GM23338 (cell line): ENCODE results near the gene MAPRE2. TPM values are rescaled to one million over a fixed set of nuclear protein-coding genes. Genes with fewer than 3 reads are reported as not detected.

ENCODE experiments used
- ATAC-seq: fragments of 200-7000 bp; cut with Tn5 transposase; 3 replicates; pipeline ENCODE4 v1.9.1; 2020
- DNase-seq: peaks from one replicate; pipeline ENCODE4 v3.0.0-alpha.2; 2015; ENCODE audit warnings: low spot score
- H2AFZ ChIP-seq: fragments of 200-600 bp; sonication (generic); 2 replicates; pipeline ENCODE4 v1.8.0; 2016; ENCODE audit warnings: antibody characterized with exemption, mild to moderate bottlenecking, moderate library complexity
- H3F3A ChIP-seq: fragments of 200-600 bp; sonication (generic); replicated peaks from 2 replicates; pipeline ENCODE4 v1.8.0; 2017; ENCODE audit warnings: antibody characterized with exemption, mixed run types, low read depth
- H3K27ac ChIP-seq: fragments of 200-600 bp; sonication (generic); 2 replicates; pipeline ENCODE4 v1.6.1; 2016; ENCODE audit warnings: low read depth
- H3K27me3 ChIP-seq: fragments of 200-600 bp; sonication (generic); 2 replicates; pipeline ENCODE4 v1.8.0; 2016; ENCODE audit warnings: mild to moderate bottlenecking, mixed run types, moderate library complexity; ENCODE audit not compliant: insufficient read depth
- H3K36me3 ChIP-seq: fragments of 200-600 bp; sonication (generic); 2 replicates; pipeline ENCODE4 v1.8.0; 2016; ENCODE audit warnings: mild to moderate bottlenecking; ENCODE audit not compliant: insufficient read depth
- H3K4me1 ChIP-seq: fragments of 200-600 bp; sonication (generic); 2 replicates; pipeline ENCODE4 v1.8.0; 2016; ENCODE audit warnings: mild to moderate bottlenecking, moderate library complexity; ENCODE audit not compliant: insufficient read depth
- H3K4me2 ChIP-seq: fragments of 200-600 bp; sonication (generic); 2 replicates; pipeline ENCODE4 v1.7.1; 2017; ENCODE audit warnings: mixed run types
- H3K4me3 ChIP-seq: fragments of 200-600 bp; sonication (generic); 2 replicates; pipeline ENCODE4 v1.6.1; 2016; ENCODE audit warnings: mixed run types
- H3K79me2 ChIP-seq: fragments of 200-600 bp; sonication (generic); replicated peaks from 2 replicates; pipeline ENCODE4 v1.8.0; 2017; ENCODE audit warnings: mild to moderate bottlenecking; ENCODE audit not compliant: insufficient read depth
- H3K9me2 ChIP-seq: fragments of 200-600 bp; sonication (generic); 2 replicates; pipeline ENCODE4 v1.8.0; 2017; ENCODE audit not compliant: insufficient read depth
- H4K20me1 ChIP-seq: fragments of 200-600 bp; sonication (generic); replicated peaks from 2 replicates; pipeline ENCODE4 v1.8.0; 2017; ENCODE audit warnings: mild to moderate bottlenecking; ENCODE audit not compliant: insufficient read depth
- H3K27ac Mint-ChIP-seq: 2 replicates; pipeline ENCODE4 v1.8.0; 2020; ENCODE audit warnings: inconsistent platforms, mild to moderate bottlenecking, moderate library complexity, mixed read lengths
- H3K27me3 Mint-ChIP-seq: 3 replicates; pipeline ENCODE4 v1.8.0; 2022; ENCODE audit warnings: low read depth, mild to moderate bottlenecking, moderate library complexity, mixed read lengths, inconsistent platforms; ENCODE audit not compliant: insufficient read depth, poor library complexity
- H3K36me3 Mint-ChIP-seq: 3 replicates; pipeline ENCODE4 v1.8.0; 2021; ENCODE audit warnings: low read depth, mild to moderate bottlenecking, inconsistent platforms, moderate library complexity, mixed read lengths
- H3K4me1 Mint-ChIP-seq: 3 replicates; pipeline ENCODE4 v1.8.0; 2020; ENCODE audit warnings: mild to moderate bottlenecking, inconsistent platforms, mixed read lengths
- H3K4me3 Mint-ChIP-seq: 3 replicates; pipeline ENCODE4 v1.8.0; 2021; ENCODE audit warnings: moderate library complexity, mild to moderate bottlenecking, inconsistent platforms, mixed read lengths
- H3K9me3 Mint-ChIP-seq: 3 replicates; pipeline ENCODE4 v1.8.0; 2020; ENCODE audit warnings: moderate library complexity, mild to moderate bottlenecking, inconsistent platforms, mixed read lengths
- CREB1 ChIP-seq: fragments of 250-450 bp; sonication (Bioruptor Pico); IDR thresholded peaks from 2 replicates; pipeline ENCODE4 v1.5.0; 2020; ENCODE audit warnings: low read depth, mild to moderate bottlenecking, moderate library complexity
- EZH2 ChIP-seq: fragments of 200-600 bp; sonication (generic); IDR thresholded peaks from one replicate; pipeline ENCODE4 v1.8.0; 2017; ENCODE audit warnings: antibody characterized with exemption, mild to moderate bottlenecking, low read depth; ENCODE audit not compliant: unreplicated experiment
- EZH2phosphoT487 ChIP-seq: fragments of 200-600 bp; sonication (generic); IDR thresholded peaks from one replicate; pipeline ENCODE4 v1.8.1; 2018; ENCODE audit warnings: antibody characterized with exemption; ENCODE audit not compliant: unreplicated experiment
- JUNB ChIP-seq: IDR thresholded peaks from one replicate; pipeline ENCODE4 v1.6.1; 2016; ENCODE audit warnings: antibody characterized with exemption; ENCODE audit not compliant: unreplicated experiment
- NANOG ChIP-seq: IDR thresholded peaks from 2 replicates; pipeline ENCODE4 v1.6.1; 2016; ENCODE audit warnings: antibody characterized with exemption, borderline replicate concordance
- STAT1 ChIP-seq: IDR thresholded peaks from one replicate; pipeline ENCODE4 v1.6.1; 2016; ENCODE audit warnings: antibody characterized with exemption; ENCODE audit not compliant: unreplicated experiment
- ZNF114 ChIP-seq: fragments of 250-450 bp; sonication (Bioruptor Pico); IDR thresholded peaks from 2 replicates; pipeline ENCODE4 v1.5.0; 2020; ENCODE audit warnings: mild to moderate bottlenecking, moderate library complexity
- polyA plus RNA-seq: library from polyadenylated mRNA; unstranded; fragments of >200 nt; fragmentation: Nextera tagmentation; extraction: Ambion mirVana; gene quantifications from 2 replicates; pipeline ENCODE4 v1.2.1, GENCODE V29; 2016
- total RNA-seq: library from RNA; depleted of rRNA; stranded (reverse); fragments of >200 nt; shearing (Covaris generic); gene quantifications from 2 replicates; pipeline ENCODE4 v1.2.3, GENCODE V29; 2014
- TF ChIP-seq, protein P1 (sequence below): IDR thresholded peaks from one replicate; pipeline ENCODE4 v1.6.1; 2018; ENCODE audit warnings: antibody characterized with exemption; ENCODE audit not compliant: unreplicated experiment

MAPRE2 gene
- total and polyA plus RNA-seq, 2 experiments from 2014 or later: 17.8 to 40.4 TPM

GRCh38 chr18:34998661-34999060 lies 42.6 kb upstream of the MAPRE2 start:
- H3K27ac ChIP-seq: no peak overlapping the region
- Mint-ChIP-seq H3K27me3 (no peaks in the 10 kb centered on the region), H3K9me3 (peaks cover 25% of the 10 kb centered on the region), H3K36me3 (peaks cover 20% of the 10 kb centered on the region), H3K4me1 (no peaks in the 10 kb centered on the region), H3K27ac (no peak overlapping the region), H3K4me3 (no peak overlapping the region)
- peaks cover 8% of the 10 kb centered on the region; the same call in 1 of the 2 replicates for H3K4me1 ChIP-seq
- H4K20me1 ChIP-seq: no peaks in the 10 kb centered on the region
- DNase-seq (no peak), ATAC-seq (no peak)
- H3K4me2 ChIP-seq: no peak overlapping the region
- H2AFZ ChIP-seq: no peak overlapping the region
- H3F3A ChIP-seq: no peaks in the 10 kb centered on the region
- H3K9me2 ChIP-seq: no peaks in the 10 kb centered on the region
- no peaks in the 10 kb centered on the region for H3K27me3 ChIP-seq
- H3K4me3 ChIP-seq: no peak overlapping the region
- 0 out of 2 replicates have a peak, but pooled peaks cover 5% of the 10 kb centered on the region for H3K36me3 ChIP-seq
- H3K79me2 ChIP-seq: no peaks in the 10 kb centered on the region
- TF ChIP-seq EZH2 (no peak), ZNF114 (no peak)
- TF ChIP-seq, protein P1, sequence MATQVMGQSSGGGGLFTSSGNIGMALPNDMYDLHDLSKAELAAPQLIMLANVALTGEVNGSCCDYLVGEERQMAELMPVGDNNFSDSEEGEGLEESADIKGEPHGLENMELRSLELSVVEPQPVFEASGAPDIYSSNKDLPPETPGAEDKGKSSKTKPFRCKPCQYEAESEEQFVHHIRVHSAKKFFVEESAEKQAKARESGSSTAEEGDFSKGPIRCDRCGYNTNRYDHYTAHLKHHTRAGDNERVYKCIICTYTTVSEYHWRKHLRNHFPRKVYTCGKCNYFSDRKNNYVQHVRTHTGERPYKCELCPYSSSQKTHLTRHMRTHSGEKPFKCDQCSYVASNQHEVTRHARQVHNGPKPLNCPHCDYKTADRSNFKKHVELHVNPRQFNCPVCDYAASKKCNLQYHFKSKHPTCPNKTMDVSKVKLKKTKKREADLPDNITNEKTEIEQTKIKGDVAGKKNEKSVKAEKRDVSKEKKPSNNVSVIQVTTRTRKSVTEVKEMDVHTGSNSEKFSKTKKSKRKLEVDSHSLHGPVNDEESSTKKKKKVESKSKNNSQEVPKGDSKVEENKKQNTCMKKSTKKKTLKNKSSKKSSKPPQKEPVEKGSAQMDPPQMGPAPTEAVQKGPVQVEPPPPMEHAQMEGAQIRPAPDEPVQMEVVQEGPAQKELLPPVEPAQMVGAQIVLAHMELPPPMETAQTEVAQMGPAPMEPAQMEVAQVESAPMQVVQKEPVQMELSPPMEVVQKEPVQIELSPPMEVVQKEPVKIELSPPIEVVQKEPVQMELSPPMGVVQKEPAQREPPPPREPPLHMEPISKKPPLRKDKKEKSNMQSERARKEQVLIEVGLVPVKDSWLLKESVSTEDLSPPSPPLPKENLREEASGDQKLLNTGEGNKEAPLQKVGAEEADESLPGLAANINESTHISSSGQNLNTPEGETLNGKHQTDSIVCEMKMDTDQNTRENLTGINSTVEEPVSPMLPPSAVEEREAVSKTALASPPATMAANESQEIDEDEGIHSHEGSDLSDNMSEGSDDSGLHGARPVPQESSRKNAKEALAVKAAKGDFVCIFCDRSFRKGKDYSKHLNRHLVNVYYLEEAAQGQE: no peak

DNA sequence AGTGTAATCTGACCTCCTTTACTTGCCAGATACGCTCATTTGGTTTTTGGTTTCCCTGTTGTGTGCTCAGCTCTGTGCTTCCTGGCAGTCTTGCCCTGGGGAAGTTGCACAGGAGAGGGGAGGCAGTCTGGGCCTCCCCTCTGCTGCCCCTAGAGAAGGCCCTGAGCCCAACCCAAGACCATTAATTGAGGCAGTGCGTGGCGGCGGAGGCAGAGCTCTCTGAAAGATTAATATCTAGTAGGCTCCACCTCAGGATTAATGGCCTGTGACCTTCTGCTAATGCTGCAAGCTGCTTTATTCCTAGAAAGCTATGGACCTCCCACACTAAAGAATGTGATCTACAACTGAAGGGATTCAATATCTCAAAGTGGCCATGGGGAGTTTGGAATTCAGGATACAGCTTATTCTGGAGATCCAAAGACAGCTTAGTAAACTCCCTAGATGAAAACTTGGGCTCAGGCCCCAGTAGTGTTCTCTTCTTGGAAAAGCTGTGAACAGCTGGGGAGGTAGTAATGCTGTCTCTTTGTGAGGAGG lies 41.4 kb upstream of the MAPRE2 start:
- Mint-ChIP-seq H3K4me1 (no peaks in the 10 kb centered on the region), H3K27ac (no peak overlapping the region), H3K36me3 (peaks cover 20% of the 10 kb centered on the region), H3K9me3 (peaks cover 25% of the 10 kb centered on the region), H3K4me3 (no peak overlapping the region), H3K27me3 (no peaks in the 10 kb centered on the region)
- H3K4me2 ChIP-seq: 0 out of 2 replicates have a peak overlapping the region, but pooled peaks have one; percentile 30
- peak; percentile 25 for DNase-seq
- no peaks in the 10 kb centered on the region for H3F3A ChIP-seq
- H4K20me1 ChIP-seq: no peaks in the 10 kb centered on the region
- H3K27me3 ChIP-seq: no peaks in the 10 kb centered on the region
- ATAC-seq: peak; percentile 50
- H3K9me2 ChIP-seq: no peaks in the 10 kb centered on the region
- no peak overlapping the region for H3K4me3 ChIP-seq
- H3K27ac ChIP-seq: no peak overlapping the region
- TF ChIP-seq ZNF114 (no peak), EZH2phosphoT487 (no peak)
- no peaks in the 10 kb centered on the region for H3K79me2 ChIP-seq
- H3K4me1 ChIP-seq: peaks cover 8% of the 10 kb centered on the region; the same call in 1 of the 2 replicates
- peak overlapping the region; percentile 93 for H2AFZ ChIP-seq
- 0 out of 2 replicates have a peak, but pooled peaks cover 5% of the 10 kb centered on the region for H3K36me3 ChIP-seq

- no peaks in the 10 kb centered on the region for H3K27me3 ChIP-seq
- no peak overlapping the region for H3K4me3 ChIP-seq
- no peaks in the 10 kb centered on the region for H3K9me2 ChIP-seq
- H3K27ac ChIP-seq: no peak overlapping the region
- H3K4me2 ChIP-seq: no peak overlapping the region
- no peaks in the 10 kb centered on the region for H3K4me1 Mint-ChIP-seq
- peaks cover 16% of the 10 kb centered on the region for H3K36me3 Mint-ChIP-seq
- peaks cover 8% of the 10 kb centered on the region; the same call in 1 of the 2 replicates for H3K4me1 ChIP-seq
- H3K9me3 Mint-ChIP-seq: peaks cover 20% of the 10 kb centered on the region
- no peaks in the 10 kb centered on the region for H3F3A ChIP-seq
- H3K27ac Mint-ChIP-seq: no peak overlapping the region
- no peaks in the 10 kb centered on the region for H3K27me3 Mint-ChIP-seq
- H3K4me3 Mint-ChIP-seq: no peak overlapping the region
- no peaks in the 10 kb centered on the region for H4K20me1 ChIP-seq
- ATAC-seq: no peak
- no peak for DNase-seq
- H3K79me2 ChIP-seq: no peaks in the 10 kb centered on the region
- H2AFZ ChIP-seq: peak overlapping the region; percentile 93; the same call in 1 of the 2 replicates
- H3K36me3 ChIP-seq: 0 out of 2 replicates have a peak, but pooled peaks cover 5% of the 10 kb centered on the region
- TF ChIP-seq CREB1 (CRISPR knock-in tag) (no peak), ZNF114 (no peak), STAT1 (no peak), NANOG (no peak), JUNB (no peak), EZH2phosphoT487 (no peak)
Measured at GRCh38 chr18:35000457-35000856, 40.8 kb upstream of the MAPRE2 start.
